GF-D8 (cell line): ENCODE results near the gene EIF6.
"Not testable (repeated sequence)": the region's sequence is repeated elsewhere in the genome, so short reads cannot be mapped to it uniquely, and the experiment has no call there.

Source experiments
- DNase-seq: peaks from one replicate; lab custom pipeline; 2025; lab: John Stamatoyannopoulos, UW

Gene EIF6

DNA sequence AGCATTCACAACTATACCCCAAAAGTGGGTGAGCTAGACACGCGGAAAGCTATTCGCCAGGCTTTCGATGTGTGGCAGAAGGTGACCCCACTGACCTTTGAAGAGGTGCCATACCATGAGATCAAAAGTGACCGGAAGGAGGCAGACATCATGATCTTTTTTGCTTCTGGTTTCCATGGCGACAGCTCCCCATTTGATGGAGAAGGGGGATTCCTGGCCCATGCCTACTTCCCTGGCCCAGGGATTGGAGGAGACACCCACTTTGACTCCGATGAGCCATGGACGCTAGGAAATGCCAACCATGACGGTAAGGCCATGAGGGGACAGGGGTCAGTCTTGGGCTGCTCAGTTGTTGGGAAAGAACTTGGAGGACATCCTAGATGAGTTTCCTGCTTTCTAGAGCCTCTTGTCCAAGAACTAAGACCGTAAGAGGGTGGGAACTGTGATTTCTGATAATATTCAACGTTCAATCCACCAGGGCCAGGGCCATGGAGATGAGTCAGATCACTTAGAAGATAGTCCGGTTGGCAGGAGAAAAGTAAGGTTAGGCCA is 30.0 kb downstream of the EIF6 start:
- DNase-seq: no peak

GRCh38 chr20:35253010-35253409 is 31.6 kb downstream of the EIF6 start:
- no peak for DNase-seq

DNA sequence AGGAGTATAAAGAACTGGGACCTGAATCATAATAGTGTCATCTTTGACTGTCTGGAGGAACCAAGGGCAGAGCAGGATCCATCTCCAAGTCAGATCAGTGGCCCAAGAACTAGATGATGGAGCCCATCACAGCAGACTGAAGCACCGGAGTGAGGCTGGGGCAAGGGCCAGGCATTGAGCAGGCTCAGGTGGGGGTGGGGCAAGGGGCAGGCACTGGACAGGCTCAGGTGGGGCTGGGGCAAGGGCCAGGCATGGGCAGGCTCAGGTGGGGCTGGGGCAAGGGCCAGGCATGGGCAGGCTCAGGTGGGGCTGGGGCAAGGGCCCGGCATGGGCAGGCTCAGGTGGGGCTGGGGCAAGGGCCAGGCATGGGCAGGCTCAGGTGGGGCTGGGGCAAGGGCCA is 32.0 kb downstream of the EIF6 start:
- DNase-seq: not testable (repeated sequence)

DNA sequence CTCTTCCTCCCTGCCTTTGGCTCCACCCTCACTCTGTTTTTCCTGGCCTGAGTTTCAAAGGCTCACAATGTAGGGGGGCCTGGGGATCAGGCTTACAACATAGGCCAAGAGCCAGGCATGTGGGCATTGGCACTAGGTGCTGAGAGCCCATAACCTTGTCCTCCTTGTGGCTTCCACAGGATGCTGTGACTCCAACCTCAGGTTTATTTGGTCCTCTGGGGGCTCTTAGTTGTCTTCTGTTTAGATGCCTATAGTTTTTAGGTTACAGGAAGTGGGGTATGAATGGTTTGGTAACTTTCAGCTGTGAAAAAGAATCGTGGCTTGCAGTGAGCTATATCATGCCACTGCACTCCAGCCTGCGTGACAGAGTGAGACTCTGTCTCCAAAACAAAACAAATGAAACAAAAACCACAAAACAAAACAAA is 32.5 kb downstream of the EIF6 start:
- no peak for DNase-seq

DNA sequence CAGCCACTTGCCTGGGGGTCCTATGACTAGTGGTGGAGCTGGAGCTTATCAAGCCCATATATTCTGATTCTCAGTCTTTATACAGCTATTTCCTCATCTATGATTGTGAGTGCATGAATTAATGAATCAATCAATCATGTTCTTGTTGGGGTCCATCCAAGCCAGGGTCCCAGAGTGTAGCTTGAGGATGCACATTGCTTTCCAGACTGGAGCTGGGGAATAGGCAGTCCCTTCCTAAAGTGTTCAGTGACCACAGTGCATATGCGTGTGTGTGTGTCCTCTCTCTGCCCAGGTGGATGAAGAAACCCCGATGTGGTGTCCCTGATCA is 33.0 kb downstream of the EIF6 start:
- no peak for DNase-seq

DNA sequence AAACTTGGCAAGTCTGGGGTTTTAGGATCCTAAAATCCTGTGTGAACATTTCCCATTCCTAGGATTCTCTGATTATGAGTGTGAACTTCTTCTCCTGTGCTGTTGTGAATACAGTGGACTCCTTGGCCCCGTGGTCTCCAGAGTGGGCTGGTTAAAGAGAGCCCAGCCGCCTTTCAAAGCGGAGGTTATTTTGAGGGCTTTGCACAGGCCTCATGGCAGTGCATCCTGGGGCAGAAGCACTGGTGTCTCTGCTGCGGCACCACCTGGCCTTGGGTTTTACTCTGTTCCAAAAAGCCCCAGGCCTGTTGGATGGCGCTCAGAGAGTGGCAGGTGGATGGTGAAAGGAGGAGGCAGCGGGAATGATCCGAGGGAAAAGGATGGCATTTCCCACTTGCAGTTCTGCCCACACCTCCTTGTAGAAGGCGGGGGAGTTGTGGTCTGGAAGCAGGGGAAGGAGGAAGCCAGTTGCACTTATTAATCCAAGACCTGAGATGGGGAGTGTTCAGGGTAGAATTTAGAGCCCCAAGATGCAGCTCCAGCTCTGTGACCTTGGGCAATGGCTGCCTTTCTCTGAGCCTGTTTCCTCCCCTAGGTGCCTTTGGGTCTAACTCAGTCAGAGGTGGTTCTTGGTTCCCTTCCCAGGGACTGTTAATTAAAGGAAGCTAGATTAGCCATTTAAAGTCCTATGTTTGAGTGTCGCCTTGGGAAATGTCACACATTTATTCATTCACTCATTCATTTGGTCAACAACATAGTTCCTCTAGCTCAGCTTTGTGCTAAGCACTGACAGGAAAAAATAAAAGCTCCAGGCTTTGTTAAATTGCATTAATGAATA is 35.7 kb downstream of the EIF6 start:
- DNase-seq: no peak

DNA sequence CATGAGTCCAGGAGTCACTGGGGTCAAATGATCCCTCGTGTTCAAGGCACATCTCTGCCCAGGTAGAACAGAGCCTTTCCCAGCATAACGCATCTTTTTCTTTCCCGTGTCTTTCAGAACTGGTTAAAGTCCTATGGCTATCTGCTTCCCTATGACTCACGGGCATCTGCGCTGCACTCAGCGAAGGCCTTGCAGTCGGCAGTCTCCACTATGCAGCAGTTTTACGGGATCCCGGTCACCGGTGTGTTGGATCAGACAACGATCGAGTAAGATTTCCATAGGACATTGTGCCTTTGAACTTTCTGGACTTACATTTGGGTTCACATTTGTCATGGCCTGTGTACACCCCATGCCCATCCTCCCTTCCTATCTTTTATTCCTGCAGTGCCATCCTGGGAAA is 37.8 kb downstream of the EIF6 start:
- DNase-seq: no peak

DNA sequence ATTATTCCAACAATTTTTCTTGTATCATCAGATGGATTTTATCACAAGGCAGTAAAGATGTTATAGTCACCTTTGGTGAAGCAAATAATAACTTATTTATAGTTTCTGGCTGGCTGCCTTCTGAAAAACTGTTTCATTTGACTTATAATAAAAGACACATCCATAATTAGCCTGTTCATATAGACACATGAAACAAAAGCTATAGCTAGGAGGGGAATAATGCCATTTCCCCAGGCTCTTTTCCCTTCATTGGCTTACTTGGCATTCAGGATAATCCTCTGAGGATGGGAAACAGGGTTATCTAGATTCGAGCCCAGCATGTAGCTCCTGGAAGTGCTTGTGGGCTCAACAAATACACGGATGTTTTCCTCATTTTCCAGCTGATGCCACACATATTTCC is 40.6 kb downstream of the EIF6 start:
- DNase-seq: no peak

DNA sequence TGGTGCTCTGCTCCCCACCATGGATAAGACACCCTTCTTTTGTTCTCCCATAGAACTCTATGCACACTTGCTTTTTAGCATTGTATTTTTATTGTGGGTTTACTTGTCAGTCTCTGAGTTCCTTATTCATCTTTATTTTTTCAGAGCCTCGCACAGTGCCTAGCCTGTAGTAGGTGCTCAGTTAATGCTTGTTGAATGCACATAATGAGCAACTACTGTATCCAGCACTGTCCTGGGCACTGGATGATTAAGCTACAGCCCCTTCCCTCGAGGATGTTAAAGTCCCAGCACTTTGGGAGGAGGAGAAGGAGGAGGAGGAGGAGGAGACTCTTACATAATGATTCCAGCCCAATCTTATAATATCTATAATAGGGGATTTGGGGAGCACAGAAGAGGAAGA is 41.3 kb downstream of the EIF6 start:
- no peak for DNase-seq

- DNase-seq: no peak
Measured at GRCh38 chr20:35240811-35241293, 43.7 kb downstream of the EIF6 start.

GRCh38 chr20:35240083-35240810 is 44.3 kb downstream of the EIF6 start:
- no peak for DNase-seq

GRCh38 chr20:35238735-35239134 is 45.8 kb downstream of the EIF6 start:
- no peak for DNase-seq

- DNase-seq: peak; percentile 96
Measured at GRCh38 chr20:35238170-35238569, 46.4 kb downstream of the EIF6 start.

DNA sequence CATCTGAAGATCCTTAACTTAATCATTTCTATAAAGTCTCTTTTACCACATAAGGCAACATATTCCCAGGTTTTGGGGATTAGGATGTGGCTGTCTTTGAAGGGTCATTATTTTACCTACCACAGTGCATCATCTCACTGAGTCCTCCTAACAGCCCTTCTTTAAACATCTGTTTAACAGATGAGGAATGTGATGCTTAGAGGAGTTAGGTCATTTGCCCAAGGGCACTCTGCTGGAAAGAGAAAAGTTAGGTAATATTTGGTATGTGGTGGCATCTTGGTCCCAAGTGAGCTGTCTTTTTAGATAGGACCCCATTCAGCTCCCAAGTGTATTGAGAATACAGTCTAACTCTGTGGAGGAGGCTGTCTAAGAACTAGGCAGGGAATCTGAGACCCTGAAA is 47.1 kb downstream of the EIF6 start:
- DNase-seq: no peak

DNA sequence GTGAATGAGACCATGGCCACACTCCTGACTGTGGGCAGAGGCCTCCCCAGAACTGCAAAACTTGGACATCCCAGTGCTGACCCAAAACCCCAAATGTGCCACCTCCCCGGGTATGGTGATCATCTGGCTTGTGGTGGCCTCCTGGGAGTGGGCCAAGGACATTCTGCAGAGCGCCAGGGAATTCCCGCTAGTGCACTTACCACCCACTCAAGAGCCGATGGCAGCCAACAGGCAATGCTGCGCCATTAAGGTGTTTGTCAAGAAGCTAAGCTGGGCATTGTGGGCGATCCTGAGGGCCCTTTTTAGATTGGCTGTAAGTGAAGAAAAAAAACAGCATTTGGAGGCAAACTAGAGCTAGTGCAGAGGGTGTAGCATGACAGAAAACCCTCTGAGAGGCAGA is 48.7 kb downstream of the EIF6 start:
- DNase-seq: no peak

DNA sequence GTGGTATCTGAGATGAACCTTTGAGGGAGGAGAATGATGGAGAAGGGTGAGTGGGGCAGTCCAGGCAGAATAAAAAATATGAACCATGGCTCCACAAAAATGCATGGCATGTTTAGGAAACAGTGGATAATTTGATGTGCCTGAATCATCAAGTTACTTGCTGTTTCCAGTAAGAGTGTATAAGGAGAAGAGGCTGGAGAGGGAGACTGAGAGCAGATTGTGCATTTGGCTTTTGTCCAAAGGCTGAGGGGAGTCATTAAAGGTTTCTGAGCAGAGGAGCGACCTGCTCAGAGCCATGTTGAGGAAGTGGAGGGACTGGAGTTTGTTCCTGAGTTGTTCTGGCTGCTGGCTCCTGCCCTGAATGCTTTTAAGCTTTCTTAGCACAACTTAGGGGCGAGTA is 52.0 kb downstream of the EIF6 start:
- no peak for DNase-seq
